ENCODE data around the gene C16orf92. TPM values are rescaled to one million over a fixed set of nuclear protein-coding genes. Genes with fewer than 3 reads are reported as not detected.

Gene C16orf92
- total RNA-seq, 2 experiments from 2014 or later: not detected

DNA sequence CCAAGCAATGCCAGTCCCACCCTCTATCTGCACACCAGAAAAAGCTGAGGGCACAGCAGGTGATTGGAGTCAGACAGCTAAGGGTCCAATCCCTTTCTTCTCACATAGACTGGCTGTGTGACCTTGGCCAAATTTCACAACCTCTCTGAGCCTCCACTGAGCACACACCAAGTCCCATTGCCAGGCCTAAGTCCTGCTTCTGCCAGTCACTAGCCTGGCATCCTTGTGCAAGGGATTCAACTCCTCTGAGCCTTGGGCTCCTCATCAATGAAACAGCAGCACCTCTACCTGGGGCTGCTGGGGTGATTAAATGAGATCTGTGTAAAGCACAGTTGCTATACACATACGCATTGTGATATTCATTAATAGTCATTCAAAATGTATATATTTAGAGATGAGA lies 23.6 kb downstream of the C16orf92 start:
- Mint-ChIP-seq H3K4me1 (peaks cover 5% of the 10 kb centered on the region), H3K9me3 (ENCODE audit: low read depth) (no peaks in the 10 kb centered on the region), H3K36me3 (ENCODE audit: low read depth) (no peaks in the 10 kb centered on the region), H3K4me3 (no peak overlapping the region), H3K27ac (no peak overlapping the region), H3K27me3 (no peaks in the 10 kb centered on the region)
- ChIA-PET POLR2A (no interaction called here), CTCF (interaction anchor here (4.3 kb wide), 1 partner anchor 14 kb away, joined by 22 read pairs; the partner anchor contains the start of gene TLCD3B)
- intact Hi-C loops (cut with DNase I, micrococcal nuclease): no loop called here
- no peak for DNase-seq
- no peak for ATAC-seq

DNA sequence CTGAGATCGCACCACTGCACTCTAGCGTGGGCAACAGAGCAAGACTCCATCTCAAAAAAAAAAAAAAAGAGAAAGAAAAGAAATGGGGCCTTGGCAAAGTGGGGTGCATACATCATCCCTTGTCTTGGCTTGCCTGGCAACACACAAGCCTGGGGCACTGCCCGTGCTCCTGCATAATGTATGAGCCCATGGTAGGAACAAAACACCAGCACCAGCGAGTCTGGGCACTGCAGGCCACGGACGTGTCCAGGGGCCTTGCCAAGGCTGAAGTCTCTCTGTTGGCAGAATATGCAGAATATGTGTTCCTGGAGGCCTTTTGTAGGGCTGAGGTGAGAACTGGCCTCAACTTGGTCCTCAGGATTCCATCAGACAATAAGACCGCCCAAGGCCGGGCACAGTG lies 26.9 kb downstream of the C16orf92 start:
- ChIA-PET CTCF (interaction anchor here (4.3 kb wide), 1 partner anchor 17 kb away, joined by 22 read pairs; the partner anchor contains the start of gene TLCD3B), POLR2A (interaction anchor here (0.6 kb wide), 1 partner anchor 13 kb away, joined by 4 read pairs; no protein-coding TSS in a partner anchor)
- Mint-ChIP-seq H3K27ac (no peak overlapping the region), H3K9me3 (ENCODE audit: low read depth) (no peaks in the 10 kb centered on the region), H3K36me3 (ENCODE audit: low read depth) (no peaks in the 10 kb centered on the region), H3K27me3 (peaks cover 2% of the 10 kb centered on the region), H3K4me1 (peaks cover 18% of the 10 kb centered on the region), H3K4me3 (no peak overlapping the region)
- intact Hi-C loops (cut with DNase I, micrococcal nuclease): no loop called here
- ATAC-seq (no peak), DNase-seq (no peak)

- H3K27me3 Mint-ChIP-seq: peaks cover 2% of the 10 kb centered on the region
- peak overlapping the region; percentile 67 for H3K27ac Mint-ChIP-seq
- POLR2A ChIA-PET: no interaction called here
- H3K36me3 Mint-ChIP-seq (ENCODE audit: low read depth): no peaks in the 10 kb centered on the region
- no peak for ATAC-seq
- intact Hi-C loops (cut with DNase I, micrococcal nuclease): no loop called here
- H3K4me3 Mint-ChIP-seq: peak overlapping the region; percentile 78
- DNase-seq: no peak
- H3K4me1 Mint-ChIP-seq: peaks cover 25% of the 10 kb centered on the region
- CTCF ChIA-PET: interaction anchor here (0.7 to 1.3 kb wide), 2 partner anchors 19 to 52 kb away, joined by 3 to 4 read pairs; no protein-coding TSS in a partner anchor
- no peaks in the 10 kb centered on the region for H3K9me3 Mint-ChIP-seq (ENCODE audit: low read depth)
Observed at GRCh38 chr16:30051518-30051917, 28.5 kb downstream of the C16orf92 start.

GRCh38 chr16:30052671-30053372 lies 29.8 kb downstream of the C16orf92 start:
- H3K4me1 Mint-ChIP-seq: peaks cover 25% of the 10 kb centered on the region
- H3K4me3 Mint-ChIP-seq: peak overlapping the region; percentile 78
- CTCF ChIA-PET: interaction anchor here (0.7 to 1.3 kb wide), 5 partner anchors 20 to 352 kb away, joined by 3 to 4 read pairs (median 3); no protein-coding TSS in a partner anchor
- POLR2A ChIA-PET: interaction anchor here (1.0 to 1.1 kb wide), 3 partner anchors 12 to 80 kb away, joined by 4 to 5 read pairs (median 5); partner anchors contain the start of gene TBX6
- ATAC-seq: peak; percentile 69
- H3K27me3 Mint-ChIP-seq: peaks cover 2% of the 10 kb centered on the region
- H3K9me3 Mint-ChIP-seq (ENCODE audit: low read depth): no peaks in the 10 kb centered on the region
- intact Hi-C loops (cut with DNase I, micrococcal nuclease): loop anchor here (1.0 kb wide), 5 partner anchors 12 to 263 kb away; partner anchors contain the start of genes ALDOA (in 2 of the 2), HIRIP3 (in 1 of the 2), KIF22 (in 1 of the 2) and MAPK3 (in 1 of the 2)
- H3K27ac Mint-ChIP-seq: peak overlapping the region; percentile 72
- H3K36me3 Mint-ChIP-seq (ENCODE audit: low read depth): no peaks in the 10 kb centered on the region
- DNase-seq: peak; percentile 95

- DNase-seq (no peak), ATAC-seq (no peak)
- peaks cover 25% of the 10 kb centered on the region for H3K4me1 Mint-ChIP-seq
- intact Hi-C loops (cut with DNase I, micrococcal nuclease): loop anchor here (1.0 kb wide), 5 partner anchors 12 to 263 kb away; partner anchors contain the start of genes ALDOA (in 2 of the 2), HIRIP3 (in 1 of the 2), KIF22 (in 1 of the 2) and MAPK3 (in 1 of the 2)
- H3K36me3 Mint-ChIP-seq (ENCODE audit: low read depth): no peaks in the 10 kb centered on the region
- peak overlapping the region; percentile 78 for H3K4me3 Mint-ChIP-seq
- H3K27me3 Mint-ChIP-seq: peaks cover 2% of the 10 kb centered on the region
- CTCF ChIA-PET: interaction anchor here (0.7 to 1.2 kb wide), 5 partner anchors 12 to 353 kb away, joined by 3 to 4 read pairs (median 3); partner anchors contain the start of gene ALDOA
- POLR2A ChIA-PET: interaction anchor here (1.0 to 1.1 kb wide), 3 partner anchors 11 to 81 kb away, joined by 4 to 5 read pairs (median 5); partner anchors contain the start of gene TBX6
- no peaks in the 10 kb centered on the region for H3K9me3 Mint-ChIP-seq (ENCODE audit: low read depth)
- H3K27ac Mint-ChIP-seq: no peak overlapping the region
Observed at GRCh38 chr16:30053376-30054015, 30.5 kb downstream of the C16orf92 start.

- peaks cover 2% of the 10 kb centered on the region for H3K27me3 Mint-ChIP-seq
- H3K27ac Mint-ChIP-seq: no peak overlapping the region
- ChIA-PET POLR2A (interaction anchor here (1.0 to 1.1 kb wide), 2 partner anchors 11 to 37 kb away, joined by 3 to 7 read pairs; partner anchors contain the start of genes ALDOA and TBX6), CTCF (interaction anchor here (0.7 to 1.6 kb wide), 8 partner anchors 9 to 694 kb away, joined by 3 to 11 read pairs (median 6); partner anchors contain the start of genes ALDOA, PAGR1 and PHKG2)
- H3K4me1 Mint-ChIP-seq: peaks cover 25% of the 10 kb centered on the region
- H3K36me3 Mint-ChIP-seq (ENCODE audit: low read depth): no peaks in the 10 kb centered on the region
- peak overlapping the region; percentile 55 for H3K4me3 Mint-ChIP-seq
- ATAC-seq (no peak), DNase-seq (no peak)
- intact Hi-C loops (cut with DNase I, micrococcal nuclease): no loop called here
- no peaks in the 10 kb centered on the region for H3K9me3 Mint-ChIP-seq (ENCODE audit: low read depth)
Observed at GRCh38 chr16:30054451-30054850, 31.5 kb downstream of the C16orf92 start.

- Mint-ChIP-seq H3K4me1 (peaks cover 25% of the 10 kb centered on the region), H3K36me3 (ENCODE audit: low read depth) (no peaks in the 10 kb centered on the region), H3K27me3 (peaks cover 2% of the 10 kb centered on the region), H3K9me3 (ENCODE audit: low read depth) (no peaks in the 10 kb centered on the region), H3K27ac (no peak overlapping the region), H3K4me3 (peak overlapping the region; percentile 55)
- ChIA-PET CTCF (interaction anchor here (0.7 to 1.8 kb wide), 17 partner anchors 8 to 693 kb away, joined by 3 to 14 read pairs (median 5); partner anchors contain the start of genes ALDOA, PAGR1, PHKG2 and TAOK2), POLR2A (interaction anchor here (1.0 to 1.1 kb wide), 2 partner anchors 10 to 36 kb away, joined by 3 to 7 read pairs; partner anchors contain the start of genes ALDOA and TBX6)
- DNase-seq (peak; percentile 78), ATAC-seq (peak; percentile 84)
- intact Hi-C loops (cut with DNase I, micrococcal nuclease): no loop called here
Observed at GRCh38 chr16:30054959-30055553, 32.1 kb downstream of the C16orf92 start.

GRCh38 chr16:30060346-30060745 lies 37.3 kb downstream of the C16orf92 start:
- CTCF ChIA-PET: no interaction called here
- DNase-seq: no peak
- Mint-ChIP-seq H3K27me3 (no peaks in the 10 kb centered on the region), H3K9me3 (ENCODE audit: low read depth) (no peaks in the 10 kb centered on the region), H3K27ac (no peak overlapping the region), H3K36me3 (ENCODE audit: low read depth) (peaks cover 11% of the 10 kb centered on the region), H3K4me1 (peaks cover 3% of the 10 kb centered on the region), H3K4me3 (no peak overlapping the region)
- no peak for ATAC-seq
- intact Hi-C loops (cut with DNase I, micrococcal nuclease): loop anchor here (10.0 kb wide), 2 partner anchors 344 to 1136 kb away; partner anchors contain the start of genes RABEP2 (in 1 of the 2) and ZNF771 (in 1 of the 2)
- POLR2A ChIA-PET: no interaction called here

DNA sequence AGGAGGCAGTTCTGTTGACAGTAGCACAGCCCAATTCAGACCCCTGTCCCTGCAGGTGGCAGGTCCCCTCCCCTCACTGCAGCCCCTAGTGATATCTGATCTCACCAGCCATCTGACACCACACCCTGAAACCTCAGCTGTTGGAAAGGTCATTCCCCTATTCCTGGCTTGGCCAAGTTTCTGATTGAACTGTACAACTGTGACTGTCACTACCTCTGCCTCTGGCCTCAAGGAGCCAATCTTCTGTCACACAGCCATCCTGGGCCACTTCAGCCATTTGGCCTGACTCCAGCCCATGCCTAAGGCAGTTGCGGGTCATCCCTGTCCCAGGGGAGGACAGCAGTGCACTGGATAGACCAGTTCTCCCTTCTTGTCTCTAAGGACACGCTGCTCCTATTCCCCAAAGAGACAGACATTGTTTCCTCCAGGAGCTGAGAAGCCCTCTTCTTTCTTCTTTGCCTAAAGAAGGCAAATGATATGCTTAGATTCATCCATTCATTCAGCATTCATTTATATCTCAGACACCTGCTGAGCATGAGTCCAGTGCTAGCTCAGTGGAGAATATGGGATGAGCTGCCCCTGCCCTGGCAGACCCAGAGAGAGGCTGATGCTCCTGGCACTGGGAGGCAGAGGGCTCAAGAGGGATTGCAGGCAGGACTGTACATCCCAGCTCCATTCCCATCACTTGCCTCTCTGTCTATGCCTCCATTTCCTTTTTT lies 38.0 kb downstream of the C16orf92 start:
- Mint-ChIP-seq H3K27ac (no peak overlapping the region), H3K9me3 (ENCODE audit: low read depth) (no peaks in the 10 kb centered on the region), H3K4me3 (no peak overlapping the region), H3K36me3 (ENCODE audit: low read depth) (peaks cover 16% of the 10 kb centered on the region), H3K27me3 (no peaks in the 10 kb centered on the region), H3K4me1 (peaks cover 2% of the 10 kb centered on the region)
- DNase-seq (no peak), ATAC-seq (no peak)
- intact Hi-C loops (cut with DNase I, micrococcal nuclease): loop anchor here (10.0 kb wide), 2 partner anchors 344 to 1136 kb away; partner anchors contain the start of genes RABEP2 (in 1 of the 2) and ZNF771 (in 1 of the 2)
- CTCF ChIA-PET: interaction anchor here (1.0 kb wide), 1 partner anchor 17 kb away, joined by 3 read pairs; no protein-coding TSS in a partner anchor
- POLR2A ChIA-PET: no interaction called here

GRCh38 chr16:30063278-30063892 lies 40.4 kb downstream of the C16orf92 start:
- POLR2A ChIA-PET: interaction anchor here (0.7 kb wide), 1 partner anchor 363 kb away, joined by 3 read pairs; no protein-coding TSS in a partner anchor
- CTCF ChIA-PET: interaction anchor here (0.5 to 1.2 kb wide), 7 partner anchors 8 to 1217 kb away, joined by 3 to 8 read pairs (median 4); partner anchors contain the start of gene TUFM
- ATAC-seq (no peak), DNase-seq (no peak)
- Mint-ChIP-seq H3K36me3 (ENCODE audit: low read depth) (peaks cover 37% of the 10 kb centered on the region), H3K4me1 (peaks cover 15% of the 10 kb centered on the region), H3K4me3 (peak overlapping the region; percentile 88), H3K27ac (peak overlapping the region; percentile 99), H3K27me3 (no peaks in the 10 kb centered on the region), H3K9me3 (ENCODE audit: low read depth) (no peaks in the 10 kb centered on the region)
- intact Hi-C loops (cut with DNase I, micrococcal nuclease): loop anchor here (10.0 kb wide), 2 partner anchors 341 to 1139 kb away; partner anchors contain the start of genes RABEP2 (in 1 of the 2) and ZNF771 (in 1 of the 2)

Measured in activated CD4-positive, alpha-beta T cell treated with anti-CD3 and anti-CD28 coated beads for 36 hours (primary cell).